ENCODE measurements around the gene CENPL.
A peak's percentile ranks its signal among the peaks of the same experiment; 100 is the strongest.
"Not testable (repeated sequence)": the region's sequence is repeated elsewhere in the genome, so short reads cannot be mapped to it uniquely, and the experiment has no call there.

The CENPL gene, protein sequence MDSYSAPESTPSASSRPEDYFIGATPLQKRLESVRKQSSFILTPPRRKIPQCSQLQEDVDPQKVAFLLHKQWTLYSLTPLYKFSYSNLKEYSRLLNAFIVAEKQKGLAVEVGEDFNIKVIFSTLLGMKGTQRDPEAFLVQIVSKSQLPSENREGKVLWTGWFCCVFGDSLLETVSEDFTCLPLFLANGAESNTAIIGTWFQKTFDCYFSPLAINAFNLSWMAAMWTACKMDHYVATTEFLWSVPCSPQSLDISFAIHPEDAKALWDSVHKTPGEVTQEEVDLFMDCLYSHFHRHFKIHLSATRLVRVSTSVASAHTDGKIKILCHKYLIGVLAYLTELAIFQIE

DNA sequence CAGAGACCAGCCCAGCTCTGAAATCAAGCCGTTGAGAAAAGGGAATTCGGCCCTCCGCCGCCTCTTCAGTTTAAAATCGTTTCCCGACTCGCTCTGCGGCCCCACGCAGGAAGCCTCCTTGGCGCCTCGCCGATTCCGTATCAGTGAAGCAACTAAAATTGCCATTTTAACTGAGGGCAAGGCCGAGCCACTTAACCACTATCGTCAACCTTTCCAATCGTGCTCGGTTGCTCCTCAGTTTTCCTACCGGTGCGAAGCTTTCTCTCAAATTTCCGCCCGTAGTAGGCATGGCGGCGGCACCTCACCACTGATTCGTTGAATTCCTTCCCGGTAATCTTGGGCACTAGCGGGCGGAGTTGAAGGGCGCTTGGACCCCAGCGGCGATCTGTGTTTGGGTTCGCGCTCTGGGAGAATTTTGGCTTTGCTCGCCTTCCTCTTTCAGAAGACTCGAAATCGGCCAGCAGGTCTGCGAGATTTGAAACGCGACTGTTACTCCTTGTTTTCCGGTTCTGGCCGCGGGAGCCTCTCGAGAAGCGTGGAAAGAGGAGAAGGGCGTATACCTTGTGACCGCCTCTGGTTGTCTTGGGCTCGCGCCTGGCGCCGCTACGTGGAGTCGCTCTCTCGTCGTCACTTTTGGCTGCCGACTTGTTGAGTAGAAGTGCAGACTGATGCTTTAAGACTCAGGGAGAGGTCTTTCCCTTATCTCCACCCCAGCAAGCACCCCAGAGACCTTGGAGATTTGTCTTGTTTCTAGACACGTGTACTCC lies at the start of gene CENPL, which contains the start of gene DARS2:
Gene CENPL, minus strand, starts transcription at position 569 of the 767 bp plus-strand sequence. CDS start 13,584 bp downstream, outside the sequence.
Gene DARS2, plus strand, starts transcription at position 359 of the 767 bp plus-strand sequence. CDS start 557 bp downstream, outside the sequence.
- DNase-seq: peak; percentile 99

DNA sequence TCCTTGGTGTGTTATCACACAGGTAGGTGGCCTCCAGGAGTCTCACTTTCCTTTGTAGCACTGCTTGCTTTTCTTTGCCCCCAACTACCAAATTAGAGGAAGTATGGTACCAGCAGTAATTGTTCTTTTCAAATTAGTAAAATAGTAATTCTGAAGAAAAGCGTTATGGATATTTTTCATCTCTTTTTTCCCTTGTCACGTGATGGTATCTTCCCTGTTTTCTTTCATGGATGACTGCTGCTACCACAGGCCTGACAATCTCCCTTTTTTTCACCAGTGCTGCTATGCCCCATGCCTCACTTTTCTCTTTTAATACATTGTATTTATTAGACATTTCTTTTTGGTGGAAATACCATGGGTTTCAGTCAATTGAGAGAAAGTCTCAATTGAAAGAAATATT lies 46.8 kb upstream of the CENPL start:
- DNase-seq: no peak

DNA sequence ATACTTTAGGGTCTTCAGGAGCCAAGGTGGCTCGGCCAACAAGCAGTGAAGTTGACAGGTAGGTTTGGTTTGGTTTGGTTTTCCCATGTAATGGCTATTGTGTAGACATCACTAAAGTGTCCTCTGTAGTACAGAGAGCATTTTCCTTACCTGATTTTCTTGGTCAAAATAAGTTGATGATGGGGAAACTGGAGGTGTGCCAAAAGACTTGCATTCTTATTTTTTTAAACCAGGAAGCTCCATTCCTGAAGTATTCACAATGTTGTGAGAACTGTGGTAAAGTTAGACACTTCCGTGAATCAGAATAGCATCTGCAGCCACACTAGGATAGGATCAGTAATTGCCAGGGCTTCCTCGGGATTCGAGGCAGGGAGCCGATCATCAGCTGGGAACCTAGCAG lies 46.4 kb upstream of the CENPL start:
- DNase-seq: no peak

DNA sequence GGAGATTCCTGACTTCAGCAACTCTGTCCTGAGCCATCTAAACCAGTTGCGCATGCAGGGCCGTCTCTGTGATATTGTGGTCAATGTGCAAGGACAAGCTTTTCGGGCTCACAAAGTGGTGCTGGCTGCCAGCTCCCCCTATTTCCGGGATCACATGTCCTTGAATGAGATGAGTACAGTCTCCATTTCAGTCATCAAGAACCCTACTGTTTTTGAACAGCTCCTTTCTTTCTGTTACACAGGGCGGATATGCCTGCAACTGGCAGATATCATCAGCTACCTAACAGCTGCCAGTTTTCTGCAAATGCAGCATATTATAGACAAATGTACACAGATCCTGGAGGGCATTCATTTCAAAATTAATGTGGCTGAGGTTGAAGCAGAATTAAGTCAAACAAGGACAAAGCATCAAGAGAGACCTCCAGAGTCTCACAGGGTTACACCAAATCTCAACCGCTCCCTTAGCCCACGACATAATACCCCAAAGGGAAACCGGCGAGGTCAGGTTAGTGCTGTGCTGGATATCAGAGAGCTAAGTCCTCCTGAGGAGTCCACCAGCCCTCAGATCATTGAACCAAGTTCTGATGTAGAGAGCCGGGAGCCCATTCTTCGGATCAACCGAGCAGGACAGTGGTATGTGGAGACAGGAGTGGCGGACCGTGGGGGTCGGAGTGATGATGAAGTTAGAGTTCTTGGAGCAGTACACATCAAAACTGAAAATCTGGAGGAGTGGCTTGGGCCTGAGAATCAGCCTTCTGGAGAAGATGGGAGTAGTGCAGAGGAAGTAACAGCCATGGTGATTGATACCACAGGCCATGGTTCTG lies 45.8 kb upstream of the CENPL start:
- no peak for DNase-seq

DNA sequence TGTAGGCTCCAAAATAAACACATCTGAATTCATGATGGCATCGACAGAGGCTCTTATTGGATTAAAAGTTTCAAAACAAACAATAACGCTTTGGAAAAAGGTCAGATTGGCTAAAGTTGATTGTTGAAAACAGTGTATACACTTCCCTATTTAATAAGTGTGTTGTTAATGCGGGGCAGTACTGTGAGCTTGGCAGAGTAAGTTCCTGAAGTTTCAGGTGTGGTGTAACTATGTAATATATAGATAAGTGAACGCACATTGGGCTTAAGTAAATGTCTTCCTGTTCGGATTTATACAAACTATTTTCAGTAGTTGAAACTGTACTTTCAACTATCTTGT lies 44.3 kb upstream of the CENPL start:
- DNase-seq: no peak

DNA sequence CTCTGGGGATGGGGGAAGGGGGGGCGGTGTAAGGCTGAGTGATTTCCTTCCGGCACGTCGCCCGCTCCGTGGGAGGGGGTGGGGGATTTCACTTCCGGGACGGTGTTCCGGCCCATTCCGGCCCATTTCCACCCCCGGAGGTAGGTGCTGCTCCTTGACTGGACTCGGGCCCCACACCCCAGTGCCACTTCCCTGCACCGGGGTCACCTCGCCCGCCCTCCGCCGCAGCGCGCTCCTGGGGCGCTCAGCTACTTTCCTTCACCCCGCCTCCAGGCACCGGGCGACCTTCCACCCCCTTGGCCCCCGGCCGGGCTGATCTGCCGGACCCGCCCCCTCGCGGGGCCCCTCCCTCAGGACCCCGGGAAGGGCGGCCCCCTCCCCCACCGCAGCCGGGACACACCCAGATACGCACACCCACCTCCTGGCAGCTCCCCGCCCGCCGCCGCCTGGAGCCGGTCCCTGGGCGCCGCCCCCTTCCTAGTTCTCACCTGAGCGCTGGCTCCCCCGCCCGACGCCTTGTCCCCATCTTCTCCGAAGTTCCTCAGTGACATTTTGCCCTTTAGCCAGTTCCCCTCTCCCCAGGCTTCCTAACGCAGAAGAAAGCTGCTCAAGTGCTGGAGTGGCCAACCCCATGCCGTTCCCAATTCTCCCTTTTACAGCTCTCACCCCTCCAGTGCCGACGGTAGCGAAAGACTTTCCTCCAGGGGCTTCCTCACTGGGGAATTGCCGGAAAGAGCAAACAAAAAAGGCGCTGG lies 43.8 kb upstream of the CENPL start, which contains the start of gene ZBTB37:
Gene ZBTB37, plus strand, starts transcription at position 115 of the 755 bp plus-strand sequence. CDS start 1,846 bp downstream, outside the sequence.
- peak; percentile 85 for DNase-seq

DNA sequence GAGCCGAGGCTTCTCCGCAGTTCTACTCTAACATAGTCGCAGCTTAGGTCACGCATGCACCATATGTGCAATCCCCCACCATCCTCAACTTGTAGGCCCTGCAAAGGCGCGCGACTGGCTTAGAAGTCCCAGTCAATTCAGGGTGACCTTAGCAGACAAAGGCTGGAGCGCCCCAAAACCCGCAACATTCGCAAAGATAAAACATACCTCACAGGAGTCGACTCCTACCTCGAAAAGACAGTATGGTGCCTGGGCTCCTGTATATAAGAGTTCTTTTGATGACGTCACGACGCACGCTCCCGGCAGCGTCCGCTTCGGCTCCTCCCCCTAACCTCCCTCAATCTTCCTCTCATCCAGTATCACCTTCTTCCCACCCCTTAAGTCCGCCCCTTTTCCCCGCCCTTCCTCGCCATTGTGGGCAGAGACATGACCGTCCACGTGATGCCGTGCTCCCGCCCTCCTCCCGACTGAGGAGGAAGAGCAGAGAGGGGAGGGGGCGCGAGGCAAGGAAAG lies 43.1 kb upstream of the CENPL start, which contains the start of gene GAS5:
Gene GAS5, minus strand, starts transcription at position 237 of the 513 bp plus-strand sequence.
- DNase-seq: peak; percentile 99

DNA sequence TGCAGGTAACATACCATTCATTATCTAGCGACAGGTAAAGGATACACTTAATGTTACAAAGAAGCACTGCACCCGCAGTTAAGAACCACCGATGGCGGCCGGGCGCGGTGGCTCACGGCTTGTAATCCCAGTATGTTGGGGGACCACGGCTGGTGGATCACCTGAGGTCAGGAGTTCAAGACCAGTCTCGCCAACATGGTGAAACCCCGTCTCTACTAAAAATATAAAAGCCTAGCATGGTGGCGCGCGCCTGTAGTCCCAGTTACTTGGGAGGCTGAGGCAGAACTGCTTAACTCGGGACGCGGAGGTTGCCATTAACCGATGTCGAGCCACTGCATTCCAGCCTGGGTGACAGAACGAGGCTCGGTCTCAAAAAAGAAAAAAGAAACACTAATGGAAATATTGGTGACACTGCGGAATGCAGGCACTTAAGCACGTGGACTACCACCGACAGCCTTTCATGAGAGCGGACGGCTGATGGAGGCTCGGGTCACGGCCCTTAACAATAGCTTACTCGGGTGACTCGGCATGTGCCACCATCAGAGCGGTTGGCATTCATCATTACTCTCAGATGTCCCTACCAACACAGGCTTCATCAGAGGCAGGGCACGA lies 42.6 kb upstream of the CENPL start:
- DNase-seq: no peak

DNA sequence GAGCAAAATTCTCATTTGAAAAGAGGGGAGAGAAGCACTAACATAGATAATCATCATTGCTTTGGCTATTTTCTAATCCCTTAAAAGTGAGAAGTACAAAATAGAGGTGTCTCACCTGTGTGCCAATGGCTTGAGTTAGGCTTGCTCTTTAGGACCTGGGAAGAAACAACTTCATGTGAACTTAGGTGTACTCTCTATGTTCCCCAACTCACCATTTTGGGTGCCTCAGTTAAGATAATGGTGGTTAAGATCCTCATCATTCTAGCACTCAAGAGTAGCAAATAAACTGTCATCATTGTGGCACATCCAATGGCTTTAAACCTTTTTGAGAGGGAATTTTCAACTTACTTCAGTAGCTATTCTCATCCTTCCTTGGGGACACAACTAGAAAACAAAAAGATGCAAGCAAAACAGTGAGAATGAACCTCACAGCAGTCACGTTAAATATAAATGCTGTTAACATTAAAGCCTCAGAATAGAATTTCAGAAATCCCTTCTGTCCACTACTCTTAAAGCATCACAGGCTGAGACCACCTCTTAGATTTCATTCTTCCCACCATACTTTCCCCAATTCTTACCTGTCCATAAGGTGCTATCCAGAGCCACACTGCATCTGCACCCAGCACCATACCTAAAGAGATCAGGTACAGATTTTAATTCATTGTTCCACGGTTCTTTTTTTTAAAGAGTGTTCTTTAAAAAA lies 41.9 kb upstream of the CENPL start:
- DNase-seq: no peak

DNA sequence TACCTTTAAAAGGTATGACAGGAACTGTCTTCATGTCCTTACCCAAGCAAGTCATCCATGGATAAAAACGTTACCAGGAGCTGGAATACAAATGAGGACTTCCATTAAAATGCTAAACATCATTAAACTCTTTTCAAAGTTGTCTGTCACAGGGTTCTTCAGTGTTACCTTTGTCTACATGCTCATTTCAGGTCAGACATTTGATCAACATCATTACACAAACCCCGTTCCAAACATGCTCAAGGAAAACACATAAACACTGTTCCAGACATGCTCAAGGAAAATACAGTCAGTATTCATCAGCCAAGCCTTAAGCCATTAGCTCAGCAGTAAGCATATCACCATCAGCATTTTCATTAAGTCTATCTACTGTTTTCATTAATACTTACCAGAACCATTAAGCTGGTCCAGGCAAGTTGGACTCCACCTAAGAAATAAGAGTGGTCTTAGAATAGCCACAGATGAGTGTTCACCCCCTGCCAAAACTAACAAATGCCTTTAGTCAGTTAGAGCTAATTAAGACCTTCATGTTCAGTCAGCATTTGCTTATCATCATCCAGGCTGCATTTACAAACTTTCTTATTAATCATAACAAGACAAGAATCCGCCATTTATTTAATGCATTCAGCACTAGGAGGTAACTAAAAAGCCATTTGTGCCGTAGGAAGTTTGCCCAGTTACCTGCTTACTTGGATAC lies 40.9 kb upstream of the CENPL start:
- DNase-seq: no peak

DNA sequence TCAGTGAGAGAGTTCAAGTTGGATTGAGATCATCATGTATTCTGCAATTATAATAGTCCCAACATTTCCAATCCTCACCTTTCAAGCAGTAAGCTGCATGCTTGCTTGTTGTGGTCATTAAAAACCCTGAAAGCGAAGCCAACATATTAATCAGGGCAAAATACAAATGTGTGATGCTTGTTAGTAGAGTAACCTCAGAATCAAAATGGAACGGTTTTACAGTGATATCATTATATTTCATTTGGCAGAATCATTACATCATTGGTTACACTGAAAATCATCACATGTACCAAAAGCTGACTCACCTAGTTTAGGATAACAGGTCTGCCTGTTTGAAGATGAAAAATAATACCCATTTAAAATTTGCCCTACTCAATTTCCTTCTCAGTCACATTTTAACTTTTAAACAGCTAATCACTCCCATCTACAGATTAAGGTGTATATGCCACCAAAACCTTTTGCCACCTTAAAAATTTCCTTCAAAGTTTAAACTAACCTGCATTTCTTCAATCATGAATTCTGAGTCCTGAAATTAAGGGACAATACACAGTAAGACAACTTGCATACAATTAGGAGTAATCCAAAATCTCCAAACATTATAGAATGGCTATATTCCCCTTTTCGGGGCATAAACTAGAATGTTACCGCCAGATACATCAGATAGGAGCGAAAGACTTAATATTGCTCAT lies 39.6 kb upstream of the CENPL start:
- DNase-seq: no peak

DNA sequence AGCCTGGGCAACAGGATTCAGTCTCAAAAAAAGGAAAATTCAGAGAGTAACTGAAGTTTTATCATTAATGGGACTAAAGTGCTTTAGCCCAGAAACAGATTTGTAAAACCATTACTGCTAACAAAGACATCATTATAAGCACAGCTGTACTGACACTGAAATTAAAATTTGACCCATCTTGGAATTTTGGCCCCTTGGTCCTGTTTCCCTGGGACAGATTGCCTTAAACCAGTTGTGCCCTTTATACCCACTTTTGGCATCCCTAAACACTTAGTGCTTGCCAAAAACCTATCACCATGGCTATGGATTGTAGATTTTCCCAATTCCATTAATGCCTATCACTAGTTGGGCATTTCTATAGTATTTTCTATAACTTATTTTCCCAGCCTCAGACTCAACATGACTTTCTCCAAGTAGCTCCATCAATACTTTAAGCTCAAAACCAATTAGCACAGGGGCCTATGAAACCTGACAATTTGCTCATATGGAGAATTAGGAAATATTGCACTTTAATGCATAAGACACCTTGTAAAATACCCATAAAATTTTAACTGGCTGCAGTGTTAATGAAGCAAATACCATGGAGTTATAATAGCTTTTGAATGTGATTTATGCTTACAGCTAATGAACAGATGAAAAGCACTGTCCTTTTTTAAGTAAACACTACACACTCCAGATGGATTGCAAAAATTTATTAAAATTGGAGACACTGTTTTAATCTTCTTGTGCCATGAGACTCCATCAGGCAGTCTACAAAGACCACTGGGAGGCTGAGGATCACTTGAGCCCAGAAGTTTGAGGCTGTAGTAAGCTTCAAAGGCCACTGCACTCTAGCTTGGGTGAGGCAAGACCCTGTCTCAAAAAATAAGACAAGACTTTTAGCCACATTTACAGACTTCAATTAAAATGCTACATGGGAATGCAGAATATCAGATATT lies 38.8 kb upstream of the CENPL start:
- DNase-seq: no peak

DNA sequence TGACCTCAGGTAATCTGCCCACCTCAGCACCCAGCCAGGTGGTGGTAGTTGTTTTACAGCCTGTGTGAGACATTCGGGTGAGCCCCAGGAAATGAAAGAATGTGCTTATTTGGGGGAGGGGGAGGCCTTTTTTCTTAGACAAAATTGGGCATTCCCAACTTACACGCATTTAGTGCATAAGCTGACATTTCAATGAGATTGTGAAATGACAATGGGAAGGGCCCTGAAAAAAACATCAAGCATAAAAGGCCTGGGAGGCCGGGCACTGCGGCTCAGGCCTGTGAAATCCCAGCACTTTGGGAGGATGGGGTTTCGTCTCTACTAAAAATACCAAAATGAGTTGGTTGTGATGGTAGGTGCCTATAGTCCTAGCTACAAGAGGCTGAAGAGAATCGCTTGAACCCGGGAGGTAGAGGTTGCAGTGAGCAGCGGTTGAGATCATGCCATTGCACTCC lies 38.1 kb upstream of the CENPL start:
- DNase-seq: no peak

DNA sequence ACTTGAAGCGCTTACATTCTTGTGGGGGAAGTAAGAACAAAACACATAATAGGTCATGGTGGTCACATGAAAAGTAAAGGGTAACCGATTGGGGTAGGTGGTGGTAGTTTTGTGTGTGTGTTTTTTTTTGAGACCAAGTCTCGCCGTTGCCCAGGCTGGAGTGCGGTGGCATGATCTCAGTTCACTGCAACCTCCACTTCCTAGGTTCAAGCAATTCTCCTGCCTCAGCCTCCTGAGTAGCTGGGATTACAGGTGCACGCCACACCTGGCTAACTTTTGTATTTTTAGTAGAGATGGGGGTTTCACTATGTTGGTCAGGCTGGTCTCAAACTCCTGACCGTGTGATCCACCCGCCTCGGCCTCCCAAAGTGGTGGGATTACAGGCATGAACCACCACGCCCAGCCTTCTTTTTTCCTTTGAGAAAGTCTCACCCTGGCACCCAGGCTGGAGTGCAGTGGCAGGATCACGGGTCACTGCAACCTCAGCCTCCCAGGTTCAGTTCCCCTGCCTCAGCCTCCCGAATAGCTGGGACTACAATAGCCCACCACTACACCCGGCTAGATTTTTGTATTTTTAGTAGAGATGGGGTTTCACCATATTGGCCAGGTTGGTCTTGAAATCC lies 37.6 kb upstream of the CENPL start:
- DNase-seq: not testable (repeated sequence)

DNA sequence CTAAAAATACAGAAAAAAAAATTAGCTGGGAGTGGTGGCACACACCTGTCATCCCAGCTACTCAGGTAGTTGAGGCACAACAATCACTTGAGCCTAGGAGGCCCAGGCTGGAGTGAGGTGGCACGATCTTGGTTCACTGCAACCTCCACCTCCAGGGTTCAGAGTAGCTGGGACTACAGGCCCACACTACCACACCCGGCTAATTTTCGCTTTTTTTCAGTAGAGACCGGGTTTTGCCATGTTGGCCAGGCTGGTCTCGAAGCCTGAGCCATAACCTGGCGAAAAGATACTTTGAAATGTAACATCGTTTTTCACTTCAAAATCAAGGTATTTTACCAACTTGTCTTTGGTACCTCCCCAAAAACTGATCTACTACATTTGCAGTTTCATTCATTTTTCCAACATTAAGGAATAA lies 37.1 kb upstream of the CENPL start:
- DNase-seq: no peak

DNA sequence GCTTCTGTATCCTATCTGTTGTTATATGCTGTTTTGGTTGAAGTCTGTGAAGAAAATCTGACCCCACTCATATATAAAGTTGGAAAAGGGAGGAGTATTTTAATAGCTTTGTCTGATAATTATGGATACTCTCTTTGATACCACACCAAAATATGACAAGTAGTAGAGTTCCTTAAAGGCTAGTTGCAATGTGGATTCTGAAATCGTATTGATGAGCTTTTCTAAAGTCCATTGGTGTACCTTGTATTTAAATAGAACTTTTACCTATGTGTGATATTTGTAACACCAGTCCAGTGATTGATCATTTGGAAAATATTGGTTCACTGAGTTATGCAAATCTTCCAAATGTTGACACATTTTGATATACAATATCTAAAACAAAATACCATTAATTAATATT lies 35.4 kb upstream of the CENPL start:
- DNase-seq: no peak

DNA sequence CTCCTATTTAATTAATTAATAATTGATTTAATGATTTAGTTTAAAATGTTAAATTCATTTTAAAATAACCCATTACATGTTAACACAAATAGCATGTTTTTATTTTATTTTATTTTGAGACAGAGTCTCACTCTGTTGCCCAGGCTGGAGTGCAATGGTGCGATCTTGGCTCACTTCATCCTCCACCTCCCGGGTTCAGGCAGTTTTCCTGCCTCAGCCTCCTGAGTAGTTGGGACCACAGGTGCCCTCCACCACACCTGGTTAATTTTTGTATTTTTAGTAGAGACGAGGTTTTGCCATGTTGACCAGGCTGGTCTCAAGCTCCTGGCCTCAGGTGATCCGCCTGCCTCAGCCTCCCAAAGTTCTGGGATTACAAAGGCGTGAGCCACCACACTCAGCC lies 34.9 kb upstream of the CENPL start:
- not testable (repeated sequence) for DNase-seq

DNA sequence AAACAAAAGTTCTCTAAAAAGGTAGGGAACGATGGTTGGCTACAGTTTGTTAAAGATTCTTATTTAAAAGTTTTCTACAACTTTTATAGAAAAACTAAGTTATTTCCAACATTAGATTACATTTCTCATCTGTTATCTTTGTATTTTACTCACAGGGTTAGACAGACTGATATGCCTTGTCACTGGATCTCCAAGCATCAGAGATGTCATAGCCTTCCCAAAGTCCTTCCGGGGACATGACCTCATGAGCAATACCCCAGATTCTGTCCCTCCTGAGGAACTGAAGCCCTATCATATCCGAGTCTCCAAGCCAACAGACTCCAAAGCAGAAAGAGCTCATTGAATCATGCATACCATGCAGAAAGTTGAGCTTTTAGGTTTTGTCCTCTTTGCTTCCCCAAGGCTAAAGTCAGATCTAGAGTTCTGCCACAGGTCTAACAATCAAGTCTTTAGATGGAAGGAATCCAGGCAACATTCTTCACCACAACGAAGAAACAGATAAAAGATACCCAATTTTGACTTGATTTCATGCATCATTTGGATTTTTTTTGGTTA lies 32.8 kb upstream of the CENPL start:
- DNase-seq: no peak
